ENCODE data around the gene KRTAP10-8. TPM values are rescaled to one million over a fixed set of nuclear protein-coding genes. Genes with fewer than 3 reads are reported as not detected.

Gene KRTAP10-8
- total RNA-seq, 4 donors from 2014 or later, result not detected

DNA sequence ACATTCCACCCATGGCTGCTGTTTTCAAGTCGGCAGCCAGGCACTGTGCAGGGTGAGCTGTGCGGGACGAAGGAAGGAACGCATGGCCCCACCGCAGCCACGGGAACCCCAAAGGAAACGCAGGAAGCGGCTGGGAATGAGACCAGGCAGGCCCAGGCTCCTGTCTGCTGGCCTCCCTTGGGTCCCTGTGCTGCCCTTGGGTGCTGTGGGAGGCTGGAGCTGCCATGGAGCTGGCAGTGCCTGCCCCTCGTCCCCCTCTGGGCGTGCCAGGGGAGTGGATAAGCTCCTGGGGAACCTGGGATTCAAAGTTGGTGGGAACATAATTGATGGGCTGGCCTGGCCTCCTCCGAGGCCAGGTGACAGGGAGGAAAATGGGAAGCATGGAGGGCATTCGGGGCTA is 43.6 kb upstream of the KRTAP10-8 start:
- Histone ChIP-seq H3K36me3 (no peaks in the 10 kb centered on the region), H3K4me1 (no peaks in the 10 kb centered on the region), H3K4me3 (replicated peaks in 1 of 3) (no peak overlapping the region), H3K27ac (no peak overlapping the region), H3K9me3 (no peaks in the 10 kb centered on the region), H3K27me3 (no peaks in the 10 kb centered on the region)
- TF ChIP-seq, protein P1, sequence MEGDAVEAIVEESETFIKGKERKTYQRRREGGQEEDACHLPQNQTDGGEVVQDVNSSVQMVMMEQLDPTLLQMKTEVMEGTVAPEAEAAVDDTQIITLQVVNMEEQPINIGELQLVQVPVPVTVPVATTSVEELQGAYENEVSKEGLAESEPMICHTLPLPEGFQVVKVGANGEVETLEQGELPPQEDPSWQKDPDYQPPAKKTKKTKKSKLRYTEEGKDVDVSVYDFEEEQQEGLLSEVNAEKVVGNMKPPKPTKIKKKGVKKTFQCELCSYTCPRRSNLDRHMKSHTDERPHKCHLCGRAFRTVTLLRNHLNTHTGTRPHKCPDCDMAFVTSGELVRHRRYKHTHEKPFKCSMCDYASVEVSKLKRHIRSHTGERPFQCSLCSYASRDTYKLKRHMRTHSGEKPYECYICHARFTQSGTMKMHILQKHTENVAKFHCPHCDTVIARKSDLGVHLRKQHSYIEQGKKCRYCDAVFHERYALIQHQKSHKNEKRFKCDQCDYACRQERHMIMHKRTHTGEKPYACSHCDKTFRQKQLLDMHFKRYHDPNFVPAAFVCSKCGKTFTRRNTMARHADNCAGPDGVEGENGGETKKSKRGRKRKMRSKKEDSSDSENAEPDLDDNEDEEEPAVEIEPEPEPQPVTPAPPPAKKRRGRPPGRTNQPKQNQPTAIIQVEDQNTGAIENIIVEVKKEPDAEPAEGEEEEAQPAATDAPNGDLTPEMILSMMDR (IDR thresholded peaks at IDR 0.05), result no peak
- TF ChIP-seq POLR2A (IDR thresholded peaks at IDR 0.05), result no peak
- WGBS, 2 donors, result 80 to 89% methylated on average over 10 to 12 of the region's 12 CpGs
- intact Hi-C loops (cut with DNase I), result no loop called here
- DNase-seq, result no peak

DNA sequence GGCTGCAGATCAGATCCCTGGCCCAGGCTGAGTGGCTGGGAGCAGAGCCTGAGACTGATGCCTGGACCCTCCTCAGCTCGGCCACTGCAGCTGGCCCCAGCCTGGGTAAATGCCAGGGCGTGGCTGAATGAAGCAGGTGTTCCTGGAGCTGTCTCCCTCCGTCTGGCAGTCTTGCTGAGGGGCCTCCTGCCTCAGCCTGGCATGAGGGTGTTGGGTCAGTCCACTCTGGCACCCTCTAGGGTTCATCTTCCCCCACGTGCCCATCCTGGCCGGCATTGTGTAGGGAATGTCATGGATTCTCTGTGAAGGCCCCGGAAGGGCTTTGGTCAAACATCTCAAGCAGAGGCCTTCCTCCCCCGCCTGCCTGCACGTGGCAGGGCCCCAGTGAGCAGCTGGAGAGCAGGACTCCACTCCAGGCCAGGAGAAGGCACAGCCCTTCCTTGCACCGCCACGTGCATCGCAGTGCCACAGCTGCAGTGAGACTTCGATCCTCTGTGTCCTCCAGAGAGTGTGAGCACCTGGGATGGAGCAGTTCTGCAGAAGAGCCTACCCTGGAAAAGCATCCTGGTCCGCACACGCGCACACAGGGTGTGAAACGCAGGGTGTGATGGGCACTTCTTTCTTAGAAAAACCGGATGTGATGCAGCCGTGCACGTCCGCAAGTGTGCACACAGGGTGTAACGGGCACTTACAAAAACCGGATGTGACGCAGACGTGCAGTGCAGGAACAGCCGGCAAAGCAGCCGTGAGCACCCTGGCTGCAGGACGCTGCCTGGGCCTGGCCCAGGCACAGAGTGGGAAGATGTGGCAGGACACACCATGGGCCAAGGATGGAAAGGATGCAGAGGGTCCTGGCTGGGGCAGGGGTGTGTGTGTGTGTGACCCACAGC is 43.0 kb upstream of the KRTAP10-8 start:
- H3K4me3 ChIP-seq (replicated peaks in 1 of 3), result no peak overlapping the region
- H3K9me3 ChIP-seq, result no peaks in the 10 kb centered on the region
- H3K4me1 ChIP-seq, result no peaks in the 10 kb centered on the region
- 84 to 92% methylated on average over 19 to 26 of the region's 27 CpGs for WGBS, 2 donors
- no peaks in the 10 kb centered on the region for H3K27me3 ChIP-seq
- no peaks in the 10 kb centered on the region for H3K36me3 ChIP-seq
- no peak for TF ChIP-seq POLR2A (IDR thresholded peaks at IDR 0.05)
- TF ChIP-seq, protein P1 (IDR thresholded peaks at IDR 0.05), result no peak
- H3K27ac ChIP-seq, result no peak overlapping the region
- intact Hi-C loops (cut with DNase I), result no loop called here
- no peak for DNase-seq

- TF ChIP-seq POLR2A (IDR thresholded peaks at IDR 0.05), result no peak
- TF ChIP-seq, protein P1 (IDR thresholded peaks at IDR 0.05), result no peak
- no peaks in the 10 kb centered on the region for H3K36me3 ChIP-seq
- no peak overlapping the region for H3K4me3 ChIP-seq (replicated peaks in 1 of 3)
- DNase-seq, result no peak
- H3K9me3 ChIP-seq, result no peaks in the 10 kb centered on the region
- 76 to 82% methylated on average over 3 to 12 of the region's 12 CpGs for WGBS, 2 donors
- H3K4me1 ChIP-seq, result no peaks in the 10 kb centered on the region
- intact Hi-C loops (cut with DNase I), result no loop called here
- H3K27me3 ChIP-seq, result no peaks in the 10 kb centered on the region
- no peak overlapping the region for H3K27ac ChIP-seq
Observed at GRCh38 chr21:44569861-44570517, 41.9 kb upstream of the KRTAP10-8 start.

DNA sequence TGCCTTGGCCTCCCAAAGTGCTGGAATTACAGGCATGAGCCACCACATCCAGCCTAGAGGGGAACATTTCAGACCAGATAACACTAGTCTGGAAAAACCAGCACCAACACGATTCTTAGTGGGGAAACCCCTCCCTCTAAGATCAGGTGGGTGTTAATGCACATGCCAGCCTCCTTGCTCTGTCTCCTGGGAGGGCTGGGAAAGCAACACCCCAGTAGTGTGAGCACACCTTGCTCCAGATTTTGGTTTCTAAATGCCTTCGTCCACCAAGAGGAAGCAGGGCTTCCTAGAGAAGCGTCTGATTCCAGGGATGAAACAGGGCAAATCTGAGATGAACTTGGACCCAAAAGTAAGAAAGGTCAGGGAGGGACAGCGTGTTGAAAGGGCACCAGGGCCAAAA is 40.6 kb upstream of the KRTAP10-8 start:
- Histone ChIP-seq H3K27ac (no peak overlapping the region), H3K36me3 (no peaks in the 10 kb centered on the region), H3K27me3 (no peaks in the 10 kb centered on the region), H3K4me3 (replicated peaks in 1 of 3) (no peak overlapping the region), H3K4me1 (no peaks in the 10 kb centered on the region), H3K9me3 (no peaks in the 10 kb centered on the region)
- TF ChIP-seq POLR2A (IDR thresholded peaks at IDR 0.05), result no peak
- TF ChIP-seq, protein P1 (IDR thresholded peaks at IDR 0.05), result no peak
- intact Hi-C loops (cut with DNase I), result no loop called here
- no peak for DNase-seq
- WGBS, 2 donors, result 86 to 95% methylated on average over 3 to 4 of the region's 4 CpGs
